T-helper 2 cell treated with Interferon-gamma antibody and Interleukin-4, amounts not matched to agents 5 μg/mL and 100 μg/mL, for 36 hours (primary cell): Measurements from ENCODE around the gene SLC6A1.
"Not testable (repeated sequence)": the region's sequence is repeated elsewhere in the genome, so short reads cannot be mapped to it uniquely, and the experiment has no call there.

Source experiments
- DNase-seq: peaks from one replicate; pipeline ENCODE4 v3.0.0; 2021; ENCODE audit warnings: low spot score
- H3K27ac Mint-ChIP-seq: one replicate; pipeline ENCODE4 v1.8.0; 2021; ENCODE audit warnings: mild to moderate bottlenecking, mixed read lengths
- H3K27me3 Mint-ChIP-seq: one replicate; pipeline ENCODE4 v1.8.0; 2021; ENCODE audit warnings: low read depth, mixed read lengths
- H3K36me3 Mint-ChIP-seq: one replicate; pipeline ENCODE4 v1.8.0; 2021; ENCODE audit warnings: low read depth, mixed read lengths
- H3K4me1 Mint-ChIP-seq: one replicate; pipeline ENCODE4 v1.8.0; 2021; ENCODE audit warnings: low read depth, mixed read lengths
- H3K4me3 Mint-ChIP-seq: one replicate; pipeline ENCODE4 v1.8.0; 2022; ENCODE audit warnings: mild to moderate bottlenecking, moderate library complexity, mixed read lengths
- H3K9me3 Mint-ChIP-seq: one replicate; pipeline ENCODE4 v1.8.0; 2021; ENCODE audit warnings: mixed read lengths

SLC6A1 gene

DNA sequence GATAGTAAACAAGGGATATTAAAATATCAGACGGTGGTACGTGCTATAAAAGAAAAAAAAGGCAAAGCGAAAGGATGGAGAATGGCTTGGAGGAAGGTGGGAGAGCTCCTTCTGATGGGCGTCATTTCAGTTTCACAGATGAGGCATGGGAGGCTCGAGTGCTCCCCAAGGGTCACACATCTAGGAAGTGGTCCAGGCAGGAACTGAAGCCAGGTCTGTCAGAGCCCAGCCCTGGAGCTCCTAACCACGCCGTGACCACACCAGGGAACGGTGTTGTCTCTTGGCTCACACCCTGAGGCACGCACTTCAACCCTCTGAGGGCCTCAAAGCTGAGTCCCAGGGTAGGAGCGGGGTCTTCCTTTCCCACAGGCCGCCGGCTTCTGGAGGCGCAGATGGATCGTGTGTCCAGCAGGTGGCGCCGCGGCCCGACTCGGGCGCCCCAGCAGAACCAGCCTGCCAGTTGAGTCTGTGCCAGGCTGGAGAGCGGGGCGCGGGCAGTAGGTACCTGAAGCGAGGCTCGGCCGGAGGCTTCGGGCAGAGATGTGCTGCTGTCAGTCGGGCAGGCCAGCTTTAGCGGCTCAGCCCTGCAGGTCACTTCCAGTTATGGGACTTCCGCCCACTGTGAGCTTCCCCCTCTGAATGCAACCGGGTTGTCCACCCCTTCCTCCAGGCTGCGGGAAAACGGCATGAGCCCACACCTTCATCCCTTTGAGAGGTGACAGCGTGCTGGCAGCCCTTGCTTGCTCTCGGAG is 68.1 kb downstream of the SLC6A1 start:
- Mint-ChIP-seq H3K4me3 (no peak overlapping the region), H3K27me3 (no peaks in the 10 kb centered on the region), H3K9me3 (peaks cover 3% of the 10 kb centered on the region), H3K36me3 (no peaks in the 10 kb centered on the region), H3K27ac (no peak overlapping the region), H3K4me1 (peaks cover 2% of the 10 kb centered on the region)
- peak; percentile 26 for DNase-seq

DNA sequence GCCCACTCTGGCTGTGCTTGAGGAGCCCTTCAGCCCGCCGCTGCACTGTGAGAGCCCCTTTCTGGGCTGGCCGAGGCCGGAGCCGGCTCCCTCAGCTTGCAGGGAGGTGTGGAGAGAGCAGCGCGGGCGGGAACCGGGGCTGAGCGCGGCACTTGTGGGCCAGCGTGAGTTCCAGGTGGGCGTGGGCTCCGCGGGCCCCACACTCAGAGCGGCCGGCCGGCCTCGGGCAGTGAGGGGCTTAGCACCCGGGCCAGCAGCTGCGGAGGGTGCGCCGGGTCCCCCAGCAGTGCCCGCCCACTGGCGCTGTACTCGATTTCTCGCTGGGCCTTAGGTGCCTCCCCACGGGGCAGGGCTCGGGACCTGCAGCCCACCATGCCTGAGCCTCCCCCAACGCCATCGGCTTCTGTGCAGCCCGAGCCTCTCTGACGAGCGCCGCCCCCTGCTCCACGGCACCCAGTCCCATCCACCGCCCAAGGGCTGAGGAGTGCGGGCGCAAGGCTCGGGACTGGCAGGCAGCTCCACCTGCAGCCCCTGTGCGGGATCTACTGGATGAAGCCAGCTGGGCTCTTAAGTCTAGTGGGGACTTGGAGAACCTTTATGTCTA is 68.8 kb downstream of the SLC6A1 start:
- not testable (repeated sequence) for H3K27me3 Mint-ChIP-seq, DNase-seq, H3K4me3 Mint-ChIP-seq, H3K36me3 Mint-ChIP-seq, H3K4me1 Mint-ChIP-seq, H3K9me3 Mint-ChIP-seq, H3K27ac Mint-ChIP-seq

GRCh38 chr3:11062704-11063103 is 70.2 kb downstream of the SLC6A1 start:
- H3K4me3 Mint-ChIP-seq: no peak overlapping the region
- no peak for DNase-seq
- peaks cover 2% of the 10 kb centered on the region for H3K4me1 Mint-ChIP-seq
- H3K9me3 Mint-ChIP-seq: peaks cover 3% of the 10 kb centered on the region
- H3K27ac Mint-ChIP-seq: no peak overlapping the region
- H3K36me3 Mint-ChIP-seq: no peaks in the 10 kb centered on the region
- H3K27me3 Mint-ChIP-seq: no peaks in the 10 kb centered on the region

DNA sequence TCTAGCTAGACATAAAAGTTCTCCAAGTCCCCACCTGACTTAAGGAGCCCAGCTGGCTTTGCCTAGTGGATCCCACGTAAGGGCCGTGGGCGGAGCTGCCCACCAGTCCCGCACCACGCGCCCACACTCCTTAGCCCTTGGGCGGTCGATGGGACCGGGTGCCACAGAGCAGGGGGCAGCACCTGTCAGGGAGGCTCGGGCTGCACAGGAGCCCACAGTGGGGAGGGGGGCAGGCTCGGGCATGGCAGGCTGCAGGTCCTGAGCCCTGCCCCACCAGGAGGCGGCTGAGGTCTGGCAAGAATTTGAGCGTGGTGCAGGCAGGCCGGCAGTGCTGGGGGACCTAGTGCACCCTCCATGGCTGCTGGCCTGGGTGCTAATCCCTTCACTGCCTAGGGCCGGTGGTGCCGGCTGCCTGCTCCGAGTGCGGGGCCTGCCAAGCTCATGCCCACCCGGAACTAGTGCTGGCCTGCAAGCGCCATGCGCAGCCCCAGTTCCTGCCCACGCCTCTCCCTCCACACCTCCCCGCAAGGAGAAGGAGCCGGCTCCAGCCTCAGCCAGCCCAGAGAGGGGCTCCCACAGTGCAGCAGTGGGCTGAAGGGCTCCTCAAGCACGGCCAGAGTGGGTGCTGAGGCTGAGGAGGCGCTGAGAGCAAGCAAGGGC is 78.7 kb downstream of the SLC6A1 start:
- no peaks in the 10 kb centered on the region for H3K9me3 Mint-ChIP-seq
- no peaks in the 10 kb centered on the region for H3K36me3 Mint-ChIP-seq
- no peak overlapping the region for H3K4me3 Mint-ChIP-seq
- peaks cover 8% of the 10 kb centered on the region for H3K27me3 Mint-ChIP-seq
- no peak overlapping the region for H3K27ac Mint-ChIP-seq
- DNase-seq: no peak
- no peaks in the 10 kb centered on the region for H3K4me1 Mint-ChIP-seq

- Mint-ChIP-seq H3K36me3 (no peaks in the 10 kb centered on the region), H3K9me3 (no peaks in the 10 kb centered on the region), H3K27ac (no peak overlapping the region), H3K4me1 (no peaks in the 10 kb centered on the region), H3K4me3 (no peak overlapping the region), H3K27me3 (peaks cover 8% of the 10 kb centered on the region)
- no peak for DNase-seq
Measured at GRCh38 chr3:11072631-11073030, 80.1 kb downstream of the SLC6A1 start.

- Mint-ChIP-seq H3K4me3 (no peak overlapping the region), H3K27ac (no peak overlapping the region), H3K36me3 (no peaks in the 10 kb centered on the region), H3K27me3 (peaks cover 8% of the 10 kb centered on the region), H3K9me3 (no peaks in the 10 kb centered on the region), H3K4me1 (no peaks in the 10 kb centered on the region)
- DNase-seq: no peak
Measured at GRCh38 chr3:11074011-11074410, 81.5 kb downstream of the SLC6A1 start.

DNA sequence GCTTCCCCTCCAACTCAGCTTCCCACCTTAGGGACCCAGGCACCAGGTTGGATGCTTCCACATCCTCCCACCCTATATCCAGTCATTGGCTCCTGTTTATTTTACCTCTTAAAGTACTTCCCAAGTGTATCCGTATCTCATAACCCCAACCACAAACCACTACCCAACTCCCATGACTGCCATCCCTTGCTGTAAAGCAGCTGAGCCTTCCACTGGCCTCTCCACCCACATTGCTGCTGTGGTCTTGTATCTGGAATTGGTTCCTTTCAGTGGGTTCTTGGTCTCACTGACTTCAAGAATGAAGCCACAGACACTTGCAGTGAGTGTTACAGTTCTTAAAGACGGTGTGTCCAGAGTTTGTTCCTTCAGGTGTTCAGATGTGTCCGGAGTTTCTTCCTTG is 81.9 kb downstream of the SLC6A1 start:
- Mint-ChIP-seq H3K27ac (no peak overlapping the region), H3K36me3 (no peaks in the 10 kb centered on the region), H3K4me1 (no peaks in the 10 kb centered on the region), H3K4me3 (no peak overlapping the region), H3K27me3 (peaks cover 8% of the 10 kb centered on the region), H3K9me3 (no peaks in the 10 kb centered on the region)
- DNase-seq: no peak

- H3K36me3 Mint-ChIP-seq, H3K27me3 Mint-ChIP-seq, H3K27ac Mint-ChIP-seq, DNase-seq, H3K4me1 Mint-ChIP-seq, H3K4me3 Mint-ChIP-seq, H3K9me3 Mint-ChIP-seq: not testable (repeated sequence)
Measured at GRCh38 chr3:11075122-11075521, 82.6 kb downstream of the SLC6A1 start.

GRCh38 chr3:11076711-11077110 is 84.2 kb downstream of the SLC6A1 start:
- DNase-seq: no peak
- no peaks in the 10 kb centered on the region for H3K36me3 Mint-ChIP-seq
- H3K27ac Mint-ChIP-seq: no peak overlapping the region
- no peaks in the 10 kb centered on the region for H3K4me1 Mint-ChIP-seq
- no peak overlapping the region for H3K4me3 Mint-ChIP-seq
- peaks cover 9% of the 10 kb centered on the region for H3K27me3 Mint-ChIP-seq
- no peaks in the 10 kb centered on the region for H3K9me3 Mint-ChIP-seq

DNA sequence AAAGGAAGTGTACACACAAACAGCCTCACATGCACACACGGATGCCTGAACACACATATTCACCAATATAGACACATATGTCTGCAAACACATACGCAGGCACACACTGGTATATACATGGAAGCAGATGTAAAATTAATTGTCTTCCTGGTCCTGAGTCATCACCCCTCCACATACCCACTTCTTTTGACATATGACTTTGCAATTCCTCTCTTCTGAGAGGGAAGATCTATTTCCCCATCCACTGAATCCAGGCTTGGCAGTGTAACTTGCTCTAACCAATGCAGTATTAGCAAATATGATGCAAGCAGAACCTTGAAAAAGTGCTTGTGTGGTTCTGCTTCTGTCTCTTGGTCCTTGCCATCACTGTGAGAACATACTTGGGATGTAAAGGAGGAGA is 84.9 kb downstream of the SLC6A1 start:
- H3K9me3 Mint-ChIP-seq: no peaks in the 10 kb centered on the region
- peaks cover 10% of the 10 kb centered on the region for H3K27me3 Mint-ChIP-seq
- no peaks in the 10 kb centered on the region for H3K36me3 Mint-ChIP-seq
- no peak overlapping the region for H3K4me3 Mint-ChIP-seq
- no peaks in the 10 kb centered on the region for H3K4me1 Mint-ChIP-seq
- H3K27ac Mint-ChIP-seq: no peak overlapping the region
- DNase-seq: no peak

- H3K27ac Mint-ChIP-seq: no peak overlapping the region
- H3K4me1 Mint-ChIP-seq: no peaks in the 10 kb centered on the region
- no peak for DNase-seq
- no peaks in the 10 kb centered on the region for H3K9me3 Mint-ChIP-seq
- no peak overlapping the region for H3K4me3 Mint-ChIP-seq
- no peaks in the 10 kb centered on the region for H3K36me3 Mint-ChIP-seq
- H3K27me3 Mint-ChIP-seq: peaks cover 5% of the 10 kb centered on the region
Measured at GRCh38 chr3:11078826-11079515, 86.4 kb downstream of the SLC6A1 start.

DNA sequence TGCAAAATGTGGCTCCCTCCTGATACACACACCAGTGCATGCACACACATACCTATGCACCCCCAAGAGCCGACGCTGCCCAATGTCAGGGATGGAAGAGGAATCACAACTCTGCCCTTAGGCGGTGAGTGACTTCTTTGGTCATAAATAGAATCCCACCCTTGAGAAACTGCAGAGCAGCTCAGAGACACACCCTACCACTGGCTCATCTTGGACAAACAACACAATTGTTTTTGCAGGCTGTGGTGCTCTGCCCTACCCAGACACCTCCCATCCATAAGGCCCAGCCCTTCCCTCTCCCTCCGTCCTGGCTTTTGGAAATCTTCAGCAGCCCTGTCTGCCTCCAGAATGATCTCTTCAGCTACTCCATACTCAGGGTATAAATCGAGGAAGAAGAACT is 87.9 kb downstream of the SLC6A1 start:
- Mint-ChIP-seq H3K9me3 (no peaks in the 10 kb centered on the region), H3K27ac (no peak overlapping the region), H3K4me1 (no peaks in the 10 kb centered on the region), H3K27me3 (peaks cover 5% of the 10 kb centered on the region), H3K4me3 (no peak overlapping the region), H3K36me3 (no peaks in the 10 kb centered on the region)
- DNase-seq: no peak

GRCh38 chr3:11084098-11084497 is 91.5 kb downstream of the SLC6A1 start:
- Mint-ChIP-seq H3K9me3 (no peaks in the 10 kb centered on the region), H3K27me3 (peaks cover 2% of the 10 kb centered on the region), H3K36me3 (no peaks in the 10 kb centered on the region), H3K4me3 (no peak overlapping the region), H3K4me1 (no peaks in the 10 kb centered on the region), H3K27ac (no peak overlapping the region)
- no peak for DNase-seq

- no peaks in the 10 kb centered on the region for H3K4me1 Mint-ChIP-seq
Measured at GRCh38 chr3:11084677-11085076, 92.1 kb downstream of the SLC6A1 start.

More at GRCh38 chr3:11084677-11085076, 92.1 kb downstream of the SLC6A1 start:
- no peak overlapping the region for H3K4me3 Mint-ChIP-seq
- no peaks in the 10 kb centered on the region for H3K9me3 Mint-ChIP-seq
- H3K27ac Mint-ChIP-seq: no peak overlapping the region
- no peak for DNase-seq
- H3K36me3 Mint-ChIP-seq: no peaks in the 10 kb centered on the region
- H3K27me3 Mint-ChIP-seq: peaks cover 2% of the 10 kb centered on the region
